ENCODE data around the gene TWF2. TPM values are rescaled to one million over a fixed set of nuclear protein-coding genes. Genes with fewer than 3 reads are reported as not detected.
A peak's percentile ranks its signal among the peaks of the same experiment; 100 is the strongest.

The TWF2 gene
- total RNA-seq, 4 donors from 2014 or later: 31.6 to 74.9 (median 55.7) TPM

- Histone ChIP-seq H3K4me1 (peaks cover 15 to 28% (median 16%) of the 10 kb centered on the region in 3 donors), H3K27ac (peak overlapping the region in 1 of 4 donors; percentile 39), H3K36me3 (peaks cover 0 to 13% (median 7%) of the 10 kb centered on the region in 3 donors), H3K4me3 (no peak overlapping the region), H3K9me3 (no peaks in the 10 kb centered on the region), H3K27me3 (no peaks in the 10 kb centered on the region)
- intact Hi-C loops (cut with DNase I): no loop called here
- DNase-seq: no peak
- 67 to 75% methylated on average over 7 to 8 of the region's 8 CpGs for WGBS, 2 donors
- no peak for TF ChIP-seq POLR2A (IDR thresholded peaks at IDR 0.05)
Observed at GRCh38 chr3:52281981-52282801, 43.2 kb upstream of the TWF2 start.

GRCh38 chr3:52280050-52280461, 41.1 kb upstream of the TWF2 start:
- 26 to 31% methylated on average over 6 of the region's 6 CpGs for WGBS, 2 donors
- TF ChIP-seq POLR2A (IDR thresholded peaks at IDR 0.05): no peak
- no peak for TF ChIP-seq CTCF (IDR thresholded peaks at IDR 0.05)
- intact Hi-C loops (cut with DNase I): no loop called here
- H3K36me3 ChIP-seq: peaks cover 0 to 14% (median 7%) of the 10 kb centered on the region in 3 donors
- peak overlapping the region; percentile 98 to 100 (median 98) for H3K27ac ChIP-seq
- no peak overlapping the region for H3K4me3 ChIP-seq
- no peaks in the 10 kb centered on the region for H3K9me3 ChIP-seq
- DNase-seq: no peak
- H3K4me1 ChIP-seq: peaks cover 26 to 41% (median 29%) of the 10 kb centered on the region in 3 donors
- H3K27me3 ChIP-seq: no peaks in the 10 kb centered on the region

GRCh38 chr3:52279596-52279995, 40.6 kb upstream of the TWF2 start:
- H3K36me3 ChIP-seq: peaks cover 0 to 19% (median 7%) of the 10 kb centered on the region in 3 donors
- peaks cover 26 to 46% (median 33%) of the 10 kb centered on the region in 3 donors for H3K4me1 ChIP-seq
- H3K9me3 ChIP-seq: no peaks in the 10 kb centered on the region
- intact Hi-C loops (cut with DNase I): no loop called here
- TF ChIP-seq POLR2A (IDR thresholded peaks at IDR 0.05): no peak
- no peak for TF ChIP-seq CTCF (IDR thresholded peaks at IDR 0.05)
- peak overlapping the region in 2 of 4 donors; percentile 76 to 94 for H3K4me3 ChIP-seq
- peak overlapping the region; percentile 98 to 100 (median 98) for H3K27ac ChIP-seq
- DNase-seq: no peak
- 9 to 11% methylated on average over 2 of the region's 2 CpGs for WGBS, 2 donors
- H3K27me3 ChIP-seq: no peaks in the 10 kb centered on the region

GRCh38 chr3:52278510-52279069, 39.6 kb upstream of the TWF2 start, which contains the start of gene WDR82:
TSS of gene WDR82 (minus strand) at chr3:52278649. CDS start at chr3:52278361, 288 bp downstream.
- intact Hi-C loops (cut with DNase I): no loop called here
- peak within 1 kb of the TSS; percentile 98 to 100 (median 98) for H3K27ac ChIP-seq
- peaks cover 0 to 28% (median 11%) of the 10 kb centered on the region in 3 donors for H3K36me3 ChIP-seq
- peak; percentile 61 for DNase-seq
- no peaks in the 10 kb centered on the region for H3K9me3 ChIP-seq
- TF ChIP-seq POLR2A (IDR thresholded peaks at IDR 0.05) (peak in 3 of 4 donors; percentile 47 to 89 (median 58)), CTCF (IDR thresholded peaks at IDR 0.05) (peak in 5 of 6 experiments; percentile 42 to 61 (median 43))
- peak within 1 kb of the TSS; percentile 76 to 94 (median 84) for H3K4me3 ChIP-seq
- no peaks in the 10 kb centered on the region for H3K27me3 ChIP-seq
- peaks cover 26 to 56% (median 40%) of the 10 kb centered on the region in 3 donors for H3K4me1 ChIP-seq
- 0% methylated on average over 11 to 15 of the region's 58 CpGs for WGBS, 2 donors

- 0% methylated on average over 11 to 20 of the region's 54 CpGs for WGBS, 2 donors
- intact Hi-C loops (cut with DNase I): no loop called here
- Histone ChIP-seq H3K27ac (peak overlapping the region; percentile 98 to 100 (median 98)), H3K4me1 (peaks cover 26 to 61% (median 44%) of the 10 kb centered on the region in 3 donors), H3K4me3 (peak overlapping the region; percentile 76 to 94 (median 84)), H3K36me3 (peaks cover 0 to 34% (median 11%) of the 10 kb centered on the region in 3 donors), H3K27me3 (no peaks in the 10 kb centered on the region), H3K9me3 (no peaks in the 10 kb centered on the region)
- TF ChIP-seq CTCF (IDR thresholded peaks at IDR 0.05) (peak in 4 of 6 experiments; percentile 29 to 47 (median 45)), POLR2A (IDR thresholded peaks at IDR 0.05) (no peak)
- no peak for DNase-seq
Observed at GRCh38 chr3:52277972-52278509, 39.1 kb upstream of the TWF2 start.

Data from esophagus squamous epithelium (tissue), 5 donors.